DOHH2 (cell line): ENCODE measurements around the gene CEACAM21.

Experiments
- H3F3A ChIP-seq: fragments of 200-600 bp; sonication (generic), shearing (Covaris generic); 2 replicates; pipeline ENCODE4 v1.6.0; 2016; ENCODE audit warnings: antibody characterized with exemption, mild to moderate bottlenecking; ENCODE audit not compliant: control insufficient read depth, insufficient read depth
- H3K27ac ChIP-seq: fragments of 200-600 bp; sonication (generic); 2 replicates; pipeline ENCODE4 v1.5.1; 2014; ENCODE audit warnings: low read depth, mild to moderate bottlenecking, low read length, moderate library complexity
- H3K27me3 ChIP-seq: fragments of 200-600 bp; sonication (generic); 2 replicates; pipeline ENCODE4 v1.6.1; 2014; ENCODE audit warnings: mild to moderate bottlenecking, low read length, mixed read lengths; ENCODE audit not compliant: control insufficient read depth
- H3K36me3 ChIP-seq: fragments of 200-600 bp; sonication (generic); 2 replicates; pipeline ENCODE4 v1.6.1; 2014; ENCODE audit warnings: mild to moderate bottlenecking, low read length, moderate library complexity, mixed read lengths; ENCODE audit not compliant: control insufficient read depth
- H3K4me1 ChIP-seq: fragments of 200-600 bp; sonication (generic); 2 replicates; pipeline ENCODE4 v1.6.1; 2014; ENCODE audit warnings: mild to moderate bottlenecking, low read length, mixed read lengths; ENCODE audit not compliant: control insufficient read depth
- H3K4me2 ChIP-seq: fragments of 200-600 bp; sonication (generic); 2 replicates; pipeline ENCODE4 v1.6.0; 2014; ENCODE audit warnings: mild to moderate bottlenecking, low read length, moderate library complexity
- H3K4me3 ChIP-seq: fragments of 200-600 bp; sonication (generic); 2 replicates; pipeline ENCODE4 v1.5.1; 2014; ENCODE audit warnings: mild to moderate bottlenecking, low read length, mixed read lengths
- H3K79me2 ChIP-seq: fragments of 200-600 bp; sonication (generic); 2 replicates; pipeline ENCODE4 v1.6.1; 2014; ENCODE audit warnings: mild to moderate bottlenecking, low read length, mixed read lengths; ENCODE audit not compliant: control insufficient read depth
- H3K9me2 ChIP-seq: fragments of 200-600 bp; sonication (generic); replicated peaks from 2 replicates; pipeline ENCODE4 v1.6.1; 2014; ENCODE audit warnings: mild to moderate bottlenecking, low read length, mixed read lengths; ENCODE audit not compliant: control insufficient read depth
- H3K9me3 ChIP-seq: fragments of 200-600 bp; sonication (generic); 2 replicates; pipeline ENCODE4 v1.6.1; 2014; ENCODE audit warnings: antibody characterized with exemption, low read length, mixed read lengths; ENCODE audit not compliant: control insufficient read depth, insufficient read depth
- H4K20me1 ChIP-seq: fragments of 200-600 bp; sonication (generic); 2 replicates; pipeline ENCODE4 v1.6.0; 2014; ENCODE audit warnings: low read depth, mild to moderate bottlenecking, antibody characterized with exemption, low read length, moderate library complexity; ENCODE audit not compliant: control insufficient read depth, insufficient read depth
- EZH2phosphoT487 ChIP-seq: fragments of 200-600 bp; sonication (generic); IDR thresholded peaks from 2 replicates; pipeline ENCODE4 v1.6.1; 2017; ENCODE audit warnings: borderline replicate concordance, mild to moderate bottlenecking, antibody characterized with exemption, low read length, moderate library complexity, mixed read lengths
- TF ChIP-seq, protein P1 (sequence below): fragments of 200-600 bp; sonication (generic); IDR thresholded peaks from one replicate; pipeline ENCODE4 v1.5.1; 2014; ENCODE audit warnings: antibody characterized with exemption, mild to moderate bottlenecking, low read depth, low read length; ENCODE audit not compliant: poor library complexity, severe bottlenecking

The CEACAM21 gene

DNA sequence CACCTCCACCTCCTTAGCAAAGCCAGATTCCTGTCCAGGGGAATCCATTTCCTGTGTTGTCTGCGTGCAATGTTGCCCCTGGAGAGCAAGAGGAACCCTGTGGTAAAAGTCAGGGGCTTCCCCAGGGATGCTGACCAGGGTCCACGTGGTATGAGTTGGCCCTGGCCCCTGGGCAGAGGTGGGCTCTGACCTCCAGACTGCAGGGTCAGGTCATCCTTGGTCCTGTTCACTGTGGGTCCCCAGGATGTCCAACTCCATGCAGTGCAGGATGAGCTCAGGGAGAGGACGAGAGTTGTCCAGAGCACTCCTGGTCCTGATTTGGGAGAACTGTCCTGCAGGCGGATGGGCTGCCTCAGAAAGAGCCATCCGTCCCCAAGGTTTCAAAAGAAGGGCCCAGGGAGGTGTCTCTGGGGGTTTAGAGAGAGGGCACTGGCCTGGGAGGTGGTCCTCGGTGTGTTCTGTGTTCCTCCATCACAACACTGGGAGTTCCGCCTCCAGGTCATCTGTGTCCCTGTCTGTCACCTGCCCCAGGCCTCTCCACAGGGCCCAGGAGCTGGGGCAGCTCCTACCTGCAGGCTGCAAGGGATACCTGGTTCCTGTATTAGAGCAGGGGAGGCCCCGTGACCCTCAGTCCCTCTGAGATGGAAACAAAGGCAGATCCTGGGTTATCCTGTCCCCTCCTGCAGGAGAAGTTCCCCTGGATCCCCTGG lies 52.2 kb downstream of the CEACAM21 start:
- H3F3A ChIP-seq = no peaks in the 10 kb centered on the region
- no peaks in the 10 kb centered on the region for H3K9me3 ChIP-seq
- TF ChIP-seq EZH2phosphoT487 = no peak
- TF ChIP-seq, protein P1, sequence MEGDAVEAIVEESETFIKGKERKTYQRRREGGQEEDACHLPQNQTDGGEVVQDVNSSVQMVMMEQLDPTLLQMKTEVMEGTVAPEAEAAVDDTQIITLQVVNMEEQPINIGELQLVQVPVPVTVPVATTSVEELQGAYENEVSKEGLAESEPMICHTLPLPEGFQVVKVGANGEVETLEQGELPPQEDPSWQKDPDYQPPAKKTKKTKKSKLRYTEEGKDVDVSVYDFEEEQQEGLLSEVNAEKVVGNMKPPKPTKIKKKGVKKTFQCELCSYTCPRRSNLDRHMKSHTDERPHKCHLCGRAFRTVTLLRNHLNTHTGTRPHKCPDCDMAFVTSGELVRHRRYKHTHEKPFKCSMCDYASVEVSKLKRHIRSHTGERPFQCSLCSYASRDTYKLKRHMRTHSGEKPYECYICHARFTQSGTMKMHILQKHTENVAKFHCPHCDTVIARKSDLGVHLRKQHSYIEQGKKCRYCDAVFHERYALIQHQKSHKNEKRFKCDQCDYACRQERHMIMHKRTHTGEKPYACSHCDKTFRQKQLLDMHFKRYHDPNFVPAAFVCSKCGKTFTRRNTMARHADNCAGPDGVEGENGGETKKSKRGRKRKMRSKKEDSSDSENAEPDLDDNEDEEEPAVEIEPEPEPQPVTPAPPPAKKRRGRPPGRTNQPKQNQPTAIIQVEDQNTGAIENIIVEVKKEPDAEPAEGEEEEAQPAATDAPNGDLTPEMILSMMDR = no peak
- no peak overlapping the region for H3K4me3 ChIP-seq
- no peak overlapping the region for H3K27ac ChIP-seq
- H4K20me1 ChIP-seq = no peaks in the 10 kb centered on the region
- H3K4me1 ChIP-seq = no peaks in the 10 kb centered on the region
- H3K9me2 ChIP-seq = no peaks in the 10 kb centered on the region
- H3K27me3 ChIP-seq = peaks cover 51% of the 10 kb centered on the region
- H3K4me2 ChIP-seq = no peak overlapping the region
- no peaks in the 10 kb centered on the region for H3K79me2 ChIP-seq
- H3K36me3 ChIP-seq = no peaks in the 10 kb centered on the region
